ENCODE results near the gene CDH26. TPM values are rescaled to one million over a fixed set of nuclear protein-coding genes. Genes with fewer than 3 reads are reported as not detected.

Gene CDH26
- total and polyA plus RNA-seq, 9 of the 15 experiments (the other 6 are each of a cell fraction or from before 2014, with no cell fraction given), result 0.07 to 0.13 (median 0.10) TPM; not detected in 4

- TF ChIP-seq ZNF609 (CRISPR knock-in tag; IDR thresholded peaks at IDR 0.05; ENCODE audit: borderline replicate concordance) (no peak), PRMT5 (CRISPR knock-in tag; IDR thresholded peaks at IDR 0.05) (no peak), HES1 (IDR thresholded peaks at IDR 0.05; ENCODE audit: low read depth) (no peak)
These were observed 39.7 kb downstream of the CDH26 start (continued) for GRCh38 chr20:59997896-59998295.

- Histone ChIP-seq H3K4me2 (ENCODE audit: insufficient read depth, low read length) (no peak overlapping the region), H3K9ac (ENCODE audit: insufficient read depth in 1 of 2, low read depth in 2 of 2, low read length in 2 of 2) (no peak overlapping the region), H2AFZ (ENCODE audit: low read depth, low read length) (no peak overlapping the region), H3K9me1 (ENCODE audit: control insufficient read depth, insufficient read depth, low read length) (no peaks in the 10 kb centered on the region), H4K20me1 (replicated peaks; ENCODE audit: control insufficient read depth, insufficient read depth, low read length) (no peaks in the 10 kb centered on the region), H3K27me3 (ENCODE audit: control insufficient read depth in 2 of 2, insufficient read depth in 2 of 2, low read length in 2 of 2) (peaks cover 2 to 7% of the 10 kb centered on the region in 2 experiments; a peak in 3 of 5 replicates), H3K79me2 (ENCODE audit: control insufficient read depth, insufficient read depth, low read length) (no peaks in the 10 kb centered on the region), H3K9me3 (replicated peaks; ENCODE audit: control insufficient read depth, insufficient read depth, low read depth, low read length) (no peaks in the 10 kb centered on the region), H3K4me3 (no peak overlapping the region), H3K36me3 (ENCODE audit: control insufficient read depth, insufficient read depth, low read length) (no peaks in the 10 kb centered on the region), H3K4me1 (replicated peaks in 1 of 2; ENCODE audit: control insufficient read depth in 2 of 2, insufficient read depth in 2 of 2, low read length in 2 of 2) (no peaks in the 10 kb centered on the region), H3K27ac (ENCODE audit: extremely low read depth, low read depth, low read length) (no peak overlapping the region)
- TF ChIP-seq ZNF740 (CRISPR knock-in tag; IDR thresholded peaks at IDR 0.05) (no peak), ZNF740 (tag; IDR thresholded peaks at IDR 0.05) (no peak), ESRRB (CRISPR knock-in tag; IDR thresholded peaks at IDR 0.05; ENCODE audit: borderline replicate concordance) (no peak), MEIS2 (IDR thresholded peaks at IDR 0.05; ENCODE audit: partially characterized antibody) (no peak), TEAD2 (tag; IDR thresholded peaks at IDR 0.05) (no peak)
- 0% methylated on average over 3 of the region's 3 CpGs for WGBS (ENCODE audit: insufficient coverage, low coverage, missing lambda C conversion rate)
- no TSS peak for BruUV-seq (replicated peaks)
- intact Hi-C loops (cut with micrococcal nuclease) (no loop called here), in situ Hi-C loops (cut with MboI) (no loop called here)
- ATAC-seq, result no peak
- FAIRE-seq, result no peak
- CTCF ChIA-PET (ENCODE audit: low intra/inter-chr PET ratio), result no interaction called here
- no peak for DNase-seq (ENCODE audit: extremely low read depth in 1 of 4, low spot score in 3 of 4)
- POLR2A ChIA-PET, result no interaction called here
These were observed 41.3 kb downstream of the CDH26 start for GRCh38 chr20:59999502-59999901.
